OCI-LY7 (cell line): ENCODE results near the gene ENOX2.

Experiments
- CTCF ChIP-seq: fragments of 200-600 bp; sonication (generic); conservative IDR thresholded peaks from 2 replicates; pipeline ENCODE4 v1.5.1; 2014; ENCODE audit warnings: mild to moderate bottlenecking, antibody characterized with exemption, low read length, moderate library complexity, mixed read lengths
- EZH2phosphoT487 ChIP-seq: fragments of 200-600 bp; sonication (generic); IDR thresholded peaks from 2 replicates; pipeline ENCODE4 v1.6.1; 2018; ENCODE audit warnings: low read depth, borderline replicate concordance, mild to moderate bottlenecking, mixed run types, antibody characterized with exemption, low read length, moderate library complexity, mixed read lengths

- TF ChIP-seq CTCF: no peak
- TF ChIP-seq EZH2phosphoT487: no peak
Observed at GRCh38 chrX:130577431-130577830, 325.6 kb downstream of the ENOX2 start.
